H9 (cell line): ENCODE results near the gene TMEM170B. TPM values are rescaled to one million over a fixed set of nuclear protein-coding genes. Genes with fewer than 3 reads are reported as not detected.

Experiments used
- DNase-seq: peaks from one replicate; pipeline ENCODE4 v3.0.0-alpha.2; 2017
- H2AFZ ChIP-seq: one replicate; pipeline ENCODE4 v1.6.1; 2013; ENCODE audit warnings: mild to moderate bottlenecking, low read length, control low read depth, moderate library complexity
- H2AK5ac ChIP-seq: 2 replicates; pipeline ENCODE4 v1.6.1; 2013; ENCODE audit warnings: low read length, control low read depth, mixed read lengths; ENCODE audit not compliant: insufficient read length
- H2BK120ac ChIP-seq: one replicate; pipeline ENCODE4 v1.6.1; 2013; ENCODE audit warnings: low read depth, mild to moderate bottlenecking, low read length, control low read depth, inconsistent platforms; ENCODE audit not compliant: poor library complexity, severe bottlenecking
- H2BK12ac ChIP-seq: 2 replicates; pipeline ENCODE4 v1.6.1; 2013; ENCODE audit warnings: low read length, control low read depth, mixed read lengths, low read depth; ENCODE audit not compliant: insufficient read length
- H2BK15ac ChIP-seq: 2 replicates; pipeline ENCODE4 v1.6.1; 2013; ENCODE audit warnings: low read depth, low read length, control low read depth
- H2BK20ac ChIP-seq: one replicate; pipeline ENCODE4 v1.6.1; 2013; ENCODE audit warnings: low read depth, mild to moderate bottlenecking, low read length, control low read depth, inconsistent platforms; ENCODE audit not compliant: poor library complexity, severe bottlenecking
- H2BK5ac ChIP-seq: 2 replicates; pipeline ENCODE4 v1.6.1; 2013; ENCODE audit warnings: low read length, control low read depth, mixed read lengths; ENCODE audit not compliant: insufficient read length
- H3K14ac ChIP-seq: 2 replicates; pipeline ENCODE4 v1.6.1; 2013; ENCODE audit warnings: low read length, control low read depth; ENCODE audit not compliant: insufficient read depth
- H3K18ac ChIP-seq: 2 replicates; pipeline ENCODE4 v1.6.1; 2013; ENCODE audit warnings: low read depth, mild to moderate bottlenecking, mixed read lengths, low read length, control low read depth; ENCODE audit not compliant: insufficient read length
- H3K23ac ChIP-seq: 2 replicates; pipeline ENCODE4 v1.6.1; 2013; ENCODE audit warnings: low read length, control low read depth, mixed read lengths, low read depth; ENCODE audit not compliant: insufficient read length
- H3K23me2 ChIP-seq: 2 replicates; pipeline ENCODE4 v1.6.1; 2013; ENCODE audit warnings: low read depth, mild to moderate bottlenecking, mixed read lengths, low read length, control low read depth; ENCODE audit not compliant: insufficient read length, poor library complexity, severe bottlenecking
- H3K27ac ChIP-seq: 2 replicates; pipeline ENCODE4 v1.5.1; 2013; ENCODE audit warnings: low read length, control low read depth, mixed read lengths, low read depth; ENCODE audit not compliant: insufficient read length
- H3K27me3 ChIP-seq: 2 replicates; pipeline ENCODE4 v1.6.1; 2013; ENCODE audit warnings: low read length, control low read depth, inconsistent platforms; ENCODE audit not compliant: insufficient read depth
- H3K4ac ChIP-seq: 2 replicates; pipeline ENCODE4 v1.6.1; 2013; ENCODE audit warnings: low read depth, mild to moderate bottlenecking, control low read depth, inconsistent platforms, low read length, moderate library complexity
- H3K4me1 ChIP-seq: 2 replicates; pipeline ENCODE4 v1.6.1; 2013; ENCODE audit warnings: low read length, control low read depth, inconsistent platforms; ENCODE audit not compliant: insufficient read depth
- H3K4me2 ChIP-seq: 2 replicates; pipeline ENCODE4 v1.6.1; 2013; ENCODE audit warnings: low read length, control low read depth, mixed read lengths; ENCODE audit not compliant: insufficient read length, insufficient read depth
- H3K56ac ChIP-seq: 2 replicates; pipeline ENCODE4 v1.6.1; 2013; ENCODE audit warnings: low read depth, mild to moderate bottlenecking, mixed read lengths, low read length, control low read depth; ENCODE audit not compliant: insufficient read length
- H3K79me1 ChIP-seq: 2 replicates; pipeline ENCODE4 v1.6.1; 2013; ENCODE audit warnings: low read depth, mild to moderate bottlenecking, moderate library complexity, low read length, control low read depth, inconsistent platforms; ENCODE audit not compliant: insufficient read depth, poor library complexity, severe bottlenecking
- H3K79me2 ChIP-seq: 2 replicates; pipeline ENCODE4 v1.6.1; 2013; ENCODE audit warnings: low read length, control low read depth, inconsistent platforms; ENCODE audit not compliant: insufficient read depth
- H3K9ac ChIP-seq: 2 replicates; pipeline ENCODE4 v1.6.1; 2013; ENCODE audit warnings: low read length, control low read depth, mixed read lengths; ENCODE audit not compliant: insufficient read length; ENCODE audit errors: extremely low read depth
- H3K9me3 ChIP-seq: one replicate; pipeline ENCODE4 v1.6.1; 2013; ENCODE audit warnings: low read depth, low read length, inconsistent platforms; ENCODE audit not compliant: control insufficient read depth
- H3T11ph ChIP-seq: one replicate; pipeline ENCODE4 v1.6.1; 2013; ENCODE audit warnings: mild to moderate bottlenecking, low read length, control low read depth, inconsistent platforms
- H4K20me1 ChIP-seq: one replicate; pipeline ENCODE4 v1.6.1; 2013; ENCODE audit not compliant: control insufficient read depth, insufficient read length, insufficient read depth
- H4K5ac ChIP-seq: 2 replicates; pipeline ENCODE4 v1.6.1; 2013; ENCODE audit warnings: low read depth, mild to moderate bottlenecking, mixed read lengths, low read length, control low read depth; ENCODE audit not compliant: insufficient read length
- H4K8ac ChIP-seq: replicated peaks from 2 replicates; pipeline ENCODE4 v1.6.1; 2013; ENCODE audit warnings: low read length, control low read depth, mixed read lengths, low read depth; ENCODE audit not compliant: insufficient read length
- H4K91ac ChIP-seq: 2 replicates; pipeline ENCODE4 v1.6.1; 2013; ENCODE audit warnings: low read depth, mild to moderate bottlenecking, moderate library complexity, mixed read lengths, low read length, control low read depth; ENCODE audit not compliant: insufficient read length
- H3K27ac Mint-ChIP-seq, 3 experiments: 2 replicates in 2 of 3; 3 replicates in 1 of 3; pipeline ENCODE4 v1.8.0; 2020 to 2021; ENCODE audit warnings: mixed read lengths in 3 of 3, mild to moderate bottlenecking in 1 of 3, moderate library complexity in 1 of 3
- H3K27me3 Mint-ChIP-seq: 2 replicates; pipeline ENCODE4 v1.8.0; 2021; ENCODE audit warnings: low read depth, mild to moderate bottlenecking, moderate library complexity, mixed read lengths
- H3K36me3 Mint-ChIP-seq, 3 experiments: 2 replicates in 2 of 3; 3 replicates in 1 of 3; pipeline ENCODE4 v1.8.0; 2020 to 2021; ENCODE audit warnings: low read depth in 3 of 3, mixed read lengths in 3 of 3; ENCODE audit not compliant: insufficient read depth in 1 of 3
- H3K4me1 Mint-ChIP-seq, 2 experiments: 2 replicates each; pipeline ENCODE4 v1.8.0; 2020; ENCODE audit warnings: mixed read lengths in 2 of 2
- H3K4me3 Mint-ChIP-seq, 2 experiments: 2 replicates in 1 of 2; 3 replicates in 1 of 2; pipeline ENCODE4 v1.8.0; 2020 to 2021; ENCODE audit warnings: mild to moderate bottlenecking in 2 of 2, mixed read lengths in 2 of 2, moderate library complexity in 1 of 2
- H3K9me3 Mint-ChIP-seq, 2 experiments: 2 replicates in 1 of 2; 3 replicates in 1 of 2; pipeline ENCODE4 v1.8.0; 2020; ENCODE audit warnings: mild to moderate bottlenecking in 2 of 2, mixed read lengths in 2 of 2, moderate library complexity in 1 of 2
- WGBS: extraction: QIAGEN DNeasy Blood & Tissue Kit; methylation state at CpG from one replicate; pipeline ENCODE4 v1.1.7; 2013; ENCODE audit warnings: missing lambda C conversion rate, low lambda C conversion rate, mixed read lengths; ENCODE audit not compliant: insufficient read length; ENCODE audit errors: extremely low coverage; 5-methylcytosine and 5-hydroxymethylcytosine counted together
- total RNA-seq: library from RNA; stranded (reverse); gene quantifications from 2 replicates; pipeline ENCODE4 v1.2.1, GENCODE V29; 2021
- TF ChIP-seq, protein P1 (sequence below): fragments of 200-600 bp; sonication (generic); conservative IDR thresholded peaks from 3 replicates; pipeline ENCODE4 v1.8.0; 2021; ENCODE audit warnings: antibody characterized with exemption, mild to moderate bottlenecking

Gene TMEM170B
- total RNA-seq, 1 experiment from 2014 or later: 2.9 TPM

- TF ChIP-seq, protein P1, sequence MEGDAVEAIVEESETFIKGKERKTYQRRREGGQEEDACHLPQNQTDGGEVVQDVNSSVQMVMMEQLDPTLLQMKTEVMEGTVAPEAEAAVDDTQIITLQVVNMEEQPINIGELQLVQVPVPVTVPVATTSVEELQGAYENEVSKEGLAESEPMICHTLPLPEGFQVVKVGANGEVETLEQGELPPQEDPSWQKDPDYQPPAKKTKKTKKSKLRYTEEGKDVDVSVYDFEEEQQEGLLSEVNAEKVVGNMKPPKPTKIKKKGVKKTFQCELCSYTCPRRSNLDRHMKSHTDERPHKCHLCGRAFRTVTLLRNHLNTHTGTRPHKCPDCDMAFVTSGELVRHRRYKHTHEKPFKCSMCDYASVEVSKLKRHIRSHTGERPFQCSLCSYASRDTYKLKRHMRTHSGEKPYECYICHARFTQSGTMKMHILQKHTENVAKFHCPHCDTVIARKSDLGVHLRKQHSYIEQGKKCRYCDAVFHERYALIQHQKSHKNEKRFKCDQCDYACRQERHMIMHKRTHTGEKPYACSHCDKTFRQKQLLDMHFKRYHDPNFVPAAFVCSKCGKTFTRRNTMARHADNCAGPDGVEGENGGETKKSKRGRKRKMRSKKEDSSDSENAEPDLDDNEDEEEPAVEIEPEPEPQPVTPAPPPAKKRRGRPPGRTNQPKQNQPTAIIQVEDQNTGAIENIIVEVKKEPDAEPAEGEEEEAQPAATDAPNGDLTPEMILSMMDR: no peak
- H3K4ac ChIP-seq: no peak overlapping the region
- Mint-ChIP-seq H3K4me3 (no peak overlapping the region), H3K27ac (no peak overlapping the region), H3K36me3 (peaks cover 0 to 2% (median 0%) of the 10 kb centered on the region in 3 experiments; a peak in 2 of 7 replicates), H3K4me1 (peaks cover 23 to 28% of the 10 kb centered on the region in 2 experiments), H3K27me3 (peaks cover 3% of the 10 kb centered on the region), H3K9me3 (no peaks in the 10 kb centered on the region; a peak in 2 of 5 replicates)
- no peak overlapping the region for H2BK20ac ChIP-seq
- H3K27ac ChIP-seq: no peak overlapping the region
- H3K4me1 ChIP-seq: peaks cover 6% of the 10 kb centered on the region; the same call in 1 of the 2 replicates
- no CpG with 5 or more reads among the region's 8 CpGs for WGBS
- no peak overlapping the region for H2BK12ac ChIP-seq
- no peak for DNase-seq
- H3K27me3 ChIP-seq: no peaks in the 10 kb centered on the region
- no peaks in the 10 kb centered on the region for H3K23me2 ChIP-seq
- no peak overlapping the region for H3K9ac ChIP-seq
- no peak overlapping the region for H3K4me2 ChIP-seq
- H3K79me1 ChIP-seq: no peaks in the 10 kb centered on the region
- H3K23ac ChIP-seq: no peak overlapping the region
- no peak overlapping the region for H2BK15ac ChIP-seq
- no peak overlapping the region for H3K56ac ChIP-seq
- H2AFZ ChIP-seq: no peak overlapping the region
- H3K9me3 ChIP-seq: no peaks in the 10 kb centered on the region
- no peak overlapping the region for H2AK5ac ChIP-seq
- H3T11ph ChIP-seq: no peak overlapping the region
- H4K20me1 ChIP-seq: no peaks in the 10 kb centered on the region
- no peak overlapping the region for H3K14ac ChIP-seq
- H3K79me2 ChIP-seq: no peaks in the 10 kb centered on the region
- H4K91ac ChIP-seq: no peak overlapping the region
- H3K18ac ChIP-seq: no peak overlapping the region
- H2BK5ac ChIP-seq: no peak overlapping the region
- H4K8ac ChIP-seq: no peak overlapping the region
- no peak overlapping the region for H2BK120ac ChIP-seq
- no peak overlapping the region for H4K5ac ChIP-seq
Measured at GRCh38 chr6:11598687-11599086, 61.1 kb downstream of the TMEM170B start.
